ENCODE results near the gene HARS2. TPM values are rescaled to one million over a fixed set of nuclear protein-coding genes. Genes with fewer than 3 reads are reported as not detected.
"Not testable (repeated sequence)": the region's sequence is repeated elsewhere in the genome, so short reads cannot be mapped to it uniquely, and the experiment has no call there.

The HARS2 gene
- total and polyA plus RNA-seq, 11 donors, result 17.4 to 31.7 (median 24.6) TPM

DNA sequence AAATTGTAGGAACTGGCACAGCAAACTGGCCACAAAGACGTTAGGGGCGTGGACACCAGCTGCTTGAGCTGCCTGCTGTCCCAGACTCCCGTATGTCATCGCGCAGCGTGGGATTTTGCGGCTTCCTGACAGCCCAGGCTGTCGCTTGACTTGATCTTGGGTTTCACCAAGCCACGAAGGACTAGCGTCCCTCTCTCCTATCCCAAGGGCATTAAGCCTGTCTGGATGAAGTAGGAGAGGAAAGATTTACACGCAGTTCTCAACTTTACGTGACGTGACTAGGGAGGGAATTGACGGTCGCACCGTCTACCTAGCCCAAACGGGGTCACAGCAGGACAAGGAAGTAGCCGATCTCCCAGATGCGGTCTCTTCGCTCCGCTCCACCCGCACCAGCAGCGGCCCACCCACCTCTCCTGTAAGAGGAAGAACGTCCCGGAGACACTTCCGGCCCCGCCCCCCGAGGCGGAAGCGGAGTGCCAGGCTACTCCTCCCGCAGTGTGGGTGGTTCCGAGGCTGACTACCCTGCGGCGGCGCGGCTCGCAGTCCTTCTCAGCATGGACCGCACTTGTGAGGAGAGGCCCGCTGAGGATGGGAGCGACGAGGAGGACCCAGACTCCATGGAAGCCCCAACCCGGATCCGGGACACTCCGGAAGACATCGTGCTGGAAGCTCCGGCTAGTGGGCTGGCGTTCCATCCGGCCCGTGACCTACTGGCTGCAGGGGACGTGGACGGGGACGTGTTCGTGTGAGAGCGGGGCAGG lies 26.7 kb upstream of the HARS2 start, which contains the start of gene WDR55:
Gene WDR55 (plus strand): TSS at position 546 of the 761 bp plus-strand sequence. CDS start 9 bp downstream, at position 555.
- WGBS, 4 donors, result 0 to 1% (median 1%) methylated on average over 37 to 54 of the region's 54 CpGs
- DNase-seq, result peak; percentile 96 to 98 (median 97)
- H3K27ac ChIP-seq, result peak within 1 kb of the TSS; percentile 90 to 99 (median 94)
- peaks cover 0 to 64% (median 59%) of the 10 kb centered on the region in 9 donors for H3K36me3 ChIP-seq
- H3K4me1 ChIP-seq, result peaks cover 0 to 34% (median 27%) of the 10 kb centered on the region in 12 donors
- H3K4me3 ChIP-seq, result peak within 1 kb of the TSS; percentile 50 to 98 (median 90)
- intact Hi-C loops (cut with DNase I), result loop anchor here in 4 of 10 donors (1.0 to 10.0 kb wide), 5 partner anchors 17 to 260 kb away; partner anchors contain the start of genes ANKHD1 (in 2 of the 4), IK (in 2 of the 4), NDUFA2 (in 2 of the 4) and HARS1 (in 1 of the 4)
- H3K27me3 ChIP-seq, result no peaks in the 10 kb centered on the region
- peak; percentile 98 to 99 (median 98) for ATAC-seq
- TF ChIP-seq, protein P1, sequence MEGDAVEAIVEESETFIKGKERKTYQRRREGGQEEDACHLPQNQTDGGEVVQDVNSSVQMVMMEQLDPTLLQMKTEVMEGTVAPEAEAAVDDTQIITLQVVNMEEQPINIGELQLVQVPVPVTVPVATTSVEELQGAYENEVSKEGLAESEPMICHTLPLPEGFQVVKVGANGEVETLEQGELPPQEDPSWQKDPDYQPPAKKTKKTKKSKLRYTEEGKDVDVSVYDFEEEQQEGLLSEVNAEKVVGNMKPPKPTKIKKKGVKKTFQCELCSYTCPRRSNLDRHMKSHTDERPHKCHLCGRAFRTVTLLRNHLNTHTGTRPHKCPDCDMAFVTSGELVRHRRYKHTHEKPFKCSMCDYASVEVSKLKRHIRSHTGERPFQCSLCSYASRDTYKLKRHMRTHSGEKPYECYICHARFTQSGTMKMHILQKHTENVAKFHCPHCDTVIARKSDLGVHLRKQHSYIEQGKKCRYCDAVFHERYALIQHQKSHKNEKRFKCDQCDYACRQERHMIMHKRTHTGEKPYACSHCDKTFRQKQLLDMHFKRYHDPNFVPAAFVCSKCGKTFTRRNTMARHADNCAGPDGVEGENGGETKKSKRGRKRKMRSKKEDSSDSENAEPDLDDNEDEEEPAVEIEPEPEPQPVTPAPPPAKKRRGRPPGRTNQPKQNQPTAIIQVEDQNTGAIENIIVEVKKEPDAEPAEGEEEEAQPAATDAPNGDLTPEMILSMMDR (IDR thresholded peaks at IDR 0.05), result no peak
- peak; percentile 54 to 80 for TF ChIP-seq POLR2A (IDR thresholded peaks at IDR 0.05)
- no peaks in the 10 kb centered on the region for H3K9me3 ChIP-seq

DNA sequence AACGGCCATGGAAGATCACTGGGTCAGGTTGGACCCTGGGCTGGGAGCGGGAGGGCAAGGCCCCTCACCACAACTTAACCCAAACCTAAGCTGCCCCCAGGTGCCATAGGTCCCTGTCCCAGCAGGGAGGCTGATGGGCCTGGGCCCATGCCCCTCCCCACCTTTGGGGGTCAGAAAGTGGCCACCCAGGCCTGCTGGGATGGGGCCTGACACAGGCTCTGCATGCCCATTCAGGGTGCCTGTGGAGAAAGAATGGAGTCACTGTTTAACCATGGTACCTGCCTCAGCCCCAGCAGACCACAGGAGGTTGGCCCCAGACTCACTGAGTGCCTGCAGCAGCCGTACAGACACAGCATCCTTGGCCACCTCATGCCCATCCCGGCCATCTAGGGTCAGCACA lies 20.2 kb upstream of the HARS2 start:
- ATAC-seq, result peak in 1 of 4 donors; percentile 10
- H3K4me3 ChIP-seq; H3K9me3 ChIP-seq; intact Hi-C loops (cut with DNase I); DNase-seq; H3K27ac ChIP-seq; H3K27me3 ChIP-seq: not testable (repeated sequence)
- H3K4me1 ChIP-seq, result peaks cover 0 to 18% (median 14%) of the 10 kb centered on the region in 12 donors
- H3K36me3 ChIP-seq, result peaks cover 0 to 87% (median 75%) of the 10 kb centered on the region in 9 donors
- whole genome bisulfite sequencing, 4 donors, result 89 to 100% (median 95%) methylated on average over 2 to 4 of the region's 4 CpGs

DNA sequence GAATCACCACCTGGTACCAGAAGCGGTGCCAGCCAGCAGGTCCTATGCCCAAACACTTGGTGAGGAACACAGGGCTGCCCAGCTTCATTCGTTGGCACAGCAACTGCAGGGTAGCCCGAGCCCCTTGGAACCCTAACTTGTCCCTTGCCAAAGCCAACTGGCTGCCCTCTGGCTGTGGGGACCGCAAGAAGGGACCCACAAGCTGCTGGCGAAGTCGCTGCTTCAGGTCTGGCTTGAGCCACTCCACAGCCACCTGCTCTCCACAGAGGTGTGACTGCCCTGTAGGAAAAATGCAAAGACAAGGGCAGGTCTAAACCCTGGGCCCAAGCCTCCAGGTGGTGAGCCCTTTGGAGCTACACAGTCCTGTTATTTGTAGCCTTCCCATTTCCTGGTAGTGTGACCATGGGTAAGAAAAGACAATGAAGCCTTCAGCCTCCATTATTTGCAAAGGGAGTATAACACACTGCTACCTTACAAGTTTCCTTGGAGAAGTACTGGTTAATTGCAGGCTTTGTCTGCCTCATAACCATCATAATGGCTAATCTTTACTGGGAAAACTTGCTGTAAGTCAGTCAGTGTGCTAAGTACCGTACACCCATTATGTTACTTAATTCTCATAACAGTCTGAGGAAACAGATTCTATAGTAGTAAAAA lies 19.7 kb upstream of the HARS2 start:
- Histone ChIP-seq H3K4me3 (no peak overlapping the region), H3K9me3 (no peaks in the 10 kb centered on the region), H3K4me1 (peaks cover 0 to 13% (median 9%) of the 10 kb centered on the region in 12 donors), H3K27ac (no peak overlapping the region), H3K36me3 (peaks cover 0 to 92% (median 80%) of the 10 kb centered on the region in 9 donors), H3K27me3 (no peaks in the 10 kb centered on the region)
- WGBS, 4 donors, result 96 to 100% (median 97%) methylated on average over 4 to 6 of the region's 7 CpGs
- TF ChIP-seq, protein P1 (IDR thresholded peaks at IDR 0.05), result no peak
- no peak for TF ChIP-seq POLR2A (IDR thresholded peaks at IDR 0.05)
- DNase-seq, result no peak
- intact Hi-C loops (cut with DNase I), result no loop called here
- ATAC-seq, result no peak

GRCh38 chr5:140672455-140673186 lies 18.6 kb upstream of the HARS2 start:
- H3K27me3 ChIP-seq, result no peaks in the 10 kb centered on the region
- ATAC-seq (peak in 3 of 4 donors; percentile 30 to 46 (median 43)), DNase-seq (peak in 3 of 5 donors; percentile 34 to 66 (median 57))
- H3K36me3 ChIP-seq, result peaks cover 0 to 95% (median 89%) of the 10 kb centered on the region in 9 donors
- TF ChIP-seq, protein P1 (IDR thresholded peaks at IDR 0.05), result no peak
- no peak for TF ChIP-seq POLR2A (IDR thresholded peaks at IDR 0.05)
- intact Hi-C loops (cut with DNase I), result no loop called here
- WGBS, 4 donors, result 60 to 66% (median 65%) methylated on average over 67 to 70 of the region's 70 CpGs
- H3K27ac ChIP-seq, result no peak overlapping the region
- H3K4me3 ChIP-seq, result peak overlapping the region in 3 of 12 donors; percentile 24 to 31 (median 26)
- no peaks in the 10 kb centered on the region for H3K9me3 ChIP-seq
- H3K4me1 ChIP-seq, result peaks cover 0 to 4% (median 0%) of the 10 kb centered on the region in 12 donors
